HG02588 (cell line): ENCODE measurements around the gene CDC45.
A peak's percentile ranks its signal among the peaks of the same experiment; 100 is the strongest.

Experiments used
- ATAC-seq: cut with Tn5 transposase; IDR thresholded peaks from one replicate; pipeline ENCODE4 v1.9.1; 2021; ENCODE audit warnings: mild to moderate bottlenecking, moderate library complexity; ENCODE audit not compliant: unreplicated experiment

CDC45 gene

GRCh38 chr22:19448076-19448607, 31.6 kb upstream of the CDC45 start:
- no peak for ATAC-seq

GRCh38 chr22:19448739-19449421, 30.8 kb upstream of the CDC45 start:
- ATAC-seq: peak; percentile 42

GRCh38 chr22:19449422-19449767, 30.3 kb upstream of the CDC45 start:
- no peak for ATAC-seq

GRCh38 chr22:19450363-19451175, 29.2 kb upstream of the CDC45 start:
- ATAC-seq: no peak

GRCh38 chr22:19451570-19451969, 28.1 kb upstream of the CDC45 start:
- no peak for ATAC-seq

GRCh38 chr22:19453718-19454117, 26.0 kb upstream of the CDC45 start:
- no peak for ATAC-seq

GRCh38 chr22:19454156-19454555, 25.6 kb upstream of the CDC45 start:
- ATAC-seq: no peak

GRCh38 chr22:19455033-19455432, 24.7 kb upstream of the CDC45 start:
- ATAC-seq: no peak

GRCh38 chr22:19455585-19456370, 23.9 kb upstream of the CDC45 start:
- ATAC-seq: no peak

- no peak for ATAC-seq
These were observed 23.2 kb upstream of the CDC45 start for GRCh38 chr22:19456541-19456940.

GRCh38 chr22:19457828-19458428, 21.8 kb upstream of the CDC45 start:
- ATAC-seq: no peak

- ATAC-seq: no peak
These were observed 19.7 kb upstream of the CDC45 start for GRCh38 chr22:19460036-19460435.

- no peak for ATAC-seq
These were observed 18.2 kb upstream of the CDC45 start for GRCh38 chr22:19461506-19461905.

GRCh38 chr22:19463008-19463407, 16.7 kb upstream of the CDC45 start:
- ATAC-seq: no peak

GRCh38 chr22:19463491-19464469, 15.9 kb upstream of the CDC45 start:
- no peak for ATAC-seq

GRCh38 chr22:19464546-19464945, 15.2 kb upstream of the CDC45 start:
- ATAC-seq: no peak

- ATAC-seq: no peak
These were observed 14.7 kb upstream of the CDC45 start for GRCh38 chr22:19464975-19465374.

GRCh38 chr22:19466126-19466716, 13.5 kb upstream of the CDC45 start:
- no peak for ATAC-seq
